ENCODE results near the gene FAM193A.

DNA sequence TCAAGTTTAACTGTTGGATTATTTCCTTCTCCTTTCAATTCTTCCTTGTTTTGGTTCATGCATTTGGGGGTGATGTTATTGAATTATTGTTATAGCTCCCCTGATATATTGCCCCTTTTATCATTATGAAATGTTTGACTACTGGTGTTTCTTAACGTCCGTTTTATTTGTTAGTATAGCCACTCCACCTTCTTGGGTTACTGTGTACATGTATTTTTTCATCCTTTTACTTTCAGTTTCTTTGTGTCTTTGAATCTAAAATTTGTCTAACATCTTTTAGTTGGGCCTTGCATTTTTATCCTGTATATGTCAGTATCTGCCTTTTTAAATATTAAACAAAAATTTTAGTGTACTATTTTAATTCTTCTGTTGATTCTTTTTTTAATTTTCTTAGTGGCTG, 131.0 kb downstream of the FAM193A start:
- no peak for TF ChIP-seq POLR2A (IDR thresholded peaks at IDR 0.05)
- TF ChIP-seq, protein P1, sequence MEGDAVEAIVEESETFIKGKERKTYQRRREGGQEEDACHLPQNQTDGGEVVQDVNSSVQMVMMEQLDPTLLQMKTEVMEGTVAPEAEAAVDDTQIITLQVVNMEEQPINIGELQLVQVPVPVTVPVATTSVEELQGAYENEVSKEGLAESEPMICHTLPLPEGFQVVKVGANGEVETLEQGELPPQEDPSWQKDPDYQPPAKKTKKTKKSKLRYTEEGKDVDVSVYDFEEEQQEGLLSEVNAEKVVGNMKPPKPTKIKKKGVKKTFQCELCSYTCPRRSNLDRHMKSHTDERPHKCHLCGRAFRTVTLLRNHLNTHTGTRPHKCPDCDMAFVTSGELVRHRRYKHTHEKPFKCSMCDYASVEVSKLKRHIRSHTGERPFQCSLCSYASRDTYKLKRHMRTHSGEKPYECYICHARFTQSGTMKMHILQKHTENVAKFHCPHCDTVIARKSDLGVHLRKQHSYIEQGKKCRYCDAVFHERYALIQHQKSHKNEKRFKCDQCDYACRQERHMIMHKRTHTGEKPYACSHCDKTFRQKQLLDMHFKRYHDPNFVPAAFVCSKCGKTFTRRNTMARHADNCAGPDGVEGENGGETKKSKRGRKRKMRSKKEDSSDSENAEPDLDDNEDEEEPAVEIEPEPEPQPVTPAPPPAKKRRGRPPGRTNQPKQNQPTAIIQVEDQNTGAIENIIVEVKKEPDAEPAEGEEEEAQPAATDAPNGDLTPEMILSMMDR (IDR thresholded peaks at IDR 0.05) = no peak

Data from adrenal gland (tissue), 5 donors.